Liver (tissue), 9 donors: Measurements from ENCODE around the gene CARS1. TPM values are rescaled to one million over a fixed set of nuclear protein-coding genes. Genes with fewer than 3 reads are reported as not detected.

ENCODE experiments used
- DNase-seq: peaks from one replicate; pipeline ENCODE4 v3.0.0-alpha.2; 2017; ENCODE audit warnings: low spot score
- H3K27ac ChIP-seq, 2 donors: one replicate each; pipeline ENCODE4 v1.7.0; 2013; ENCODE audit warnings: inconsistent platforms in 2 of 2, low read length in 2 of 2, control low read depth in 1 of 2, low read depth in 1 of 2, mild to moderate bottlenecking in 1 of 2
- H3K27me3 ChIP-seq, 4 donors: one replicate each; pipeline versions ENCODE4 v1.6.1 to v1.7.0; 2013; ENCODE audit warnings: low read length in 3 of 4, inconsistent platforms in 1 of 4, mild to moderate bottlenecking in 1 of 4, moderate library complexity in 1 of 4; ENCODE audit not compliant: control insufficient read depth in 4 of 4, insufficient read depth in 4 of 4
- H3K36me3 ChIP-seq, 4 donors: one replicate each; pipeline versions ENCODE4 v1.6.1 to v1.7.0; 2013; ENCODE audit warnings: low read length in 3 of 4, mild to moderate bottlenecking in 3 of 4, low read depth in 1 of 4, moderate library complexity in 1 of 4; ENCODE audit not compliant: control insufficient read depth in 4 of 4, insufficient read depth in 3 of 4
- H3K4me1 ChIP-seq, 4 donors: one replicate each; pipeline versions ENCODE4 v1.6.1 to v1.7.0; 2013; ENCODE audit warnings: low read length in 3 of 4, mild to moderate bottlenecking in 3 of 4, moderate library complexity in 1 of 4; ENCODE audit not compliant: control insufficient read depth in 4 of 4, insufficient read depth in 4 of 4
- H3K4me3 ChIP-seq, 3 donors: one replicate each; pipeline versions ENCODE4 v1.6.1 to v1.7.0; 2013; ENCODE audit warnings: low read length in 3 of 3, control low read depth in 1 of 3, low read depth in 1 of 3, mild to moderate bottlenecking in 1 of 3
- H3K9ac ChIP-seq, 2 donors: one replicate each; pipeline ENCODE4 v1.7.0; 2013; ENCODE audit warnings: low read length in 2 of 2, mild to moderate bottlenecking in 2 of 2, moderate library complexity in 2 of 2, control low read depth in 1 of 2, low read depth in 1 of 2
- H3K9me3 ChIP-seq, 4 donors: one replicate each; pipeline versions ENCODE4 v1.6.1 to v1.7.0; 2013; ENCODE audit warnings: low read length in 3 of 4; ENCODE audit not compliant: control insufficient read depth in 4 of 4
- FOXA2 ChIP-seq: IDR thresholded peaks from 2 replicates; pipeline ENCODE4 v1.6.1; 2016; ENCODE audit warnings: antibody characterized with exemption
- HNF4A ChIP-seq, 2 donors: conservative IDR thresholded peaks; 2 replicates each; pipeline ENCODE4 v1.6.1; 2016; ENCODE audit warnings: antibody characterized with exemption in 2 of 2, mild to moderate bottlenecking in 2 of 2
- HNF4G ChIP-seq: IDR thresholded peaks from 2 replicates; pipeline ENCODE4 v1.6.1; 2016; ENCODE audit warnings: antibody characterized with exemption
- RAD21 ChIP-seq, 2 donors: IDR thresholded peaks; 2 replicates each; pipeline ENCODE4 v1.6.1; 2016; ENCODE audit warnings: antibody characterized with exemption in 2 of 2, mild to moderate bottlenecking in 2 of 2
- REST ChIP-seq: IDR thresholded peaks from 2 replicates; pipeline ENCODE4 v1.6.1; 2016; ENCODE audit warnings: antibody characterized with exemption, mild to moderate bottlenecking
- RXRA ChIP-seq, 2 donors: IDR thresholded peaks; 2 replicates each; pipeline ENCODE4 v1.6.1; 2017 to 2018; ENCODE audit warnings: antibody characterized with exemption in 2 of 2, mild to moderate bottlenecking in 1 of 2
- WGBS: extraction: QIAGEN DNeasy Blood & Tissue Kit; methylation state at CpG from one replicate; pipeline ENCODE4 v1.1.7; 2013; 5-methylcytosine and 5-hydroxymethylcytosine counted together
- polyA plus RNA-seq, 2 donors: library from polyadenylated mRNA; stranded (reverse) in 1 of 2; unstranded in 1 of 2; fragments of 200-250 nt in 1 of 2; fragments of >200 nt in 1 of 2; fragmentation: Nextera tagmentation in 1 of 2; extraction: Ambion mirVana in 1 of 2; gene quantifications; one replicate each; pipeline versions ENCODE4 v1.2.1 to v1.2.3, GENCODE V29; 2013 to 2015
- total RNA-seq, 2 donors: library from RNA; depleted of rRNA; stranded (reverse); fragments of >200 nt; gene quantifications; one replicate each; pipeline ENCODE4 v1.2.3, GENCODE V29; 2014
- TF ChIP-seq, protein P1 (sequence below): IDR thresholded peaks from 2 replicates; pipeline ENCODE4 v1.6.1; 2016; ENCODE audit warnings: antibody characterized with exemption
- TF ChIP-seq, protein P2 (sequence below): IDR thresholded peaks from 2 replicates; pipeline ENCODE4 v1.6.1; 2016; ENCODE audit warnings: antibody characterized with exemption
- donor health status: healthy.
- donor health status: healthy.
- donor health status: healthy.
- donor health status: healthy.
- donor health status: healthy.

CARS1 gene
- total and polyA plus RNA-seq, 4 donors, result 15.2 to 40.1 (median 22.1) TPM

GRCh38 chr11:3015796-3016195 is 41.4 kb downstream of the CARS1 start:
- Histone ChIP-seq H3K27ac (no peak overlapping the region), H3K9ac (no peak overlapping the region)

GRCh38 chr11:3014943-3015342 is 42.3 kb downstream of the CARS1 start:
- no peak overlapping the region for H3K4me3 ChIP-seq
- H3K27me3 ChIP-seq, result no peaks in the 10 kb centered on the region
- H3K36me3 ChIP-seq, result peaks cover 20 to 82% (median 64%) of the 10 kb centered on the region in 4 donors
- H3K4me1 ChIP-seq, result no peaks in the 10 kb centered on the region
- no peak for DNase-seq
- no peak overlapping the region for H3K27ac ChIP-seq
- TF ChIP-seq FOXA2, result no peak
- TF ChIP-seq HNF4A (conservative IDR thresholded peaks at IDR 0.05), result no peak
- TF ChIP-seq, protein P1, sequence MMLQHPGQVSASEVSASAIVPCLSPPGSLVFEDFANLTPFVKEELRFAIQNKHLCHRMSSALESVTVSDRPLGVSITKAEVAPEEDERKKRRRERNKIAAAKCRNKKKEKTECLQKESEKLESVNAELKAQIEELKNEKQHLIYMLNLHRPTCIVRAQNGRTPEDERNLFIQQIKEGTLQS, result no peak
- no peak for TF ChIP-seq HNF4G
- TF ChIP-seq, protein P2, sequence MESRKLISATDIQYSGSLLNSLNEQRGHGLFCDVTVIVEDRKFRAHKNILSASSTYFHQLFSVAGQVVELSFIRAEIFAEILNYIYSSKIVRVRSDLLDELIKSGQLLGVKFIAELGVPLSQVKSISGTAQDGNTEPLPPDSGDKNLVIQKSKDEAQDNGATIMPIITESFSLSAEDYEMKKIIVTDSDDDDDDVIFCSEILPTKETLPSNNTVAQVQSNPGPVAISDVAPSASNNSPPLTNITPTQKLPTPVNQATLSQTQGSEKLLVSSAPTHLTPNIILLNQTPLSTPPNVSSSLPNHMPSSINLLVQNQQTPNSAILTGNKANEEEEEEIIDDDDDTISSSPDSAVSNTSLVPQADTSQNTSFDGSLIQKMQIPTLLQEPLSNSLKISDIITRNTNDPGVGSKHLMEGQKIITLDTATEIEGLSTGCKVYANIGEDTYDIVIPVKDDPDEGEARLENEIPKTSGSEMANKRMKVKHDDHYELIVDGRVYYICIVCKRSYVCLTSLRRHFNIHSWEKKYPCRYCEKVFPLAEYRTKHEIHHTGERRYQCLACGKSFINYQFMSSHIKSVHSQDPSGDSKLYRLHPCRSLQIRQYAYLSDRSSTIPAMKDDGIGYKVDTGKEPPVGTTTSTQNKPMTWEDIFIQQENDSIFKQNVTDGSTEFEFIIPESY, result no peak
- no peak for TF ChIP-seq RXRA (IDR thresholded peaks at IDR 0.05)
- TF ChIP-seq RAD21 (IDR thresholded peaks at IDR 0.05), result no peak
- no peak overlapping the region for H3K9ac ChIP-seq
- 89% methylated on average over 4 of the region's 4 CpGs for WGBS
- H3K9me3 ChIP-seq, result no peaks in the 10 kb centered on the region

More at GRCh38 chr11:3015796-3016195, 41.4 kb downstream of the CARS1 start:
- H3K9me3 ChIP-seq, result no peaks in the 10 kb centered on the region
- whole genome bisulfite sequencing, result 95% methylated on average over 10 of the region's 10 CpGs
- DNase-seq, result no peak
- H3K4me3 ChIP-seq, result no peak overlapping the region
- no peak for TF ChIP-seq RAD21 (IDR thresholded peaks at IDR 0.05)
- TF ChIP-seq, protein P2, result no peak
- no peak for TF ChIP-seq REST
- no peaks in the 10 kb centered on the region for H3K27me3 ChIP-seq
- H3K36me3 ChIP-seq, result peaks cover 18 to 76% (median 60%) of the 10 kb centered on the region in 4 donors
- H3K4me1 ChIP-seq, result peaks cover 0 to 4% (median 2%) of the 10 kb centered on the region in 4 donors
